HEK293 (cell line): ENCODE measurements around the gene ZNF764.

Experiments used
- CTCF ChIA-PET: fragments of 350-600 bp; formaldehyde crosslinking; extraction: SDS; loops from one replicate; lab custom pipeline; 2021; ENCODE audit warnings: antibody characterized with exemption; lab: Yijun Ruan, JAX
- POLR2A ChIA-PET: fragments of 300-600 bp; formaldehyde crosslinking; extraction: SDS; loops from one replicate; lab custom pipeline; 2020; ENCODE audit warnings: antibody characterized with exemption, inconsistent platforms; lab: Yijun Ruan, JAX
- H3K27ac ChIP-seq: fragments of 200-500 bp; sonication (Bioruptor generic); 2 replicates; pipeline ENCODE4 v1.5.1; 2014; ENCODE audit warnings: low read depth, low read length, control low read depth, inconsistent platforms; ENCODE audit errors: extremely low read depth
- H3K36me3 ChIP-seq, 2 experiments: fragments of 200-500 bp in 1 of 2; sonication (Bioruptor generic) in 1 of 2; 1 replicate in 1 of 2; 2 replicates in 1 of 2; pipeline ENCODE4 v1.5.1; 2014 to 2017; ENCODE audit warnings: inconsistent platforms in 2 of 2, low read length in 2 of 2; ENCODE audit not compliant: control insufficient read depth in 2 of 2, insufficient read depth in 1 of 2
- H3K4me1 ChIP-seq: fragments of 200-500 bp; sonication (Bioruptor generic); 2 replicates; pipeline ENCODE4 v1.5.1; 2014; ENCODE audit warnings: mild to moderate bottlenecking, low read length, inconsistent platforms; ENCODE audit not compliant: control insufficient read depth, insufficient read depth
- H3K4me3 ChIP-seq: 2 replicates; pipeline ENCODE4 v1.5.1; 2011; ENCODE audit warnings: low read depth, mild to moderate bottlenecking, control low read depth, low read length, moderate library complexity
- H3K9me3 ChIP-seq: fragments of 200-500 bp; sonication (Bioruptor generic); 2 replicates; pipeline ENCODE4 v1.5.1; 2014; ENCODE audit warnings: low read depth, low read length, inconsistent platforms; ENCODE audit not compliant: control insufficient read depth, insufficient read depth
- BCL11A ChIP-seq: fragments of 450-650 bp; formaldehyde crosslinking; IDR thresholded peaks from 2 replicates; pipeline ENCODE4 v1.5.1; 2016; ENCODE audit warnings: low read depth, missing biosample characterization, missing genetic modification characterization
- HOXC10 ChIP-seq: sonication (generic); formaldehyde crosslinking; IDR thresholded peaks from 2 replicates; pipeline ENCODE4 v1.8.1; 2023; ENCODE audit warnings: mild to moderate bottlenecking, missing genetic modification reagents
- KLF1 ChIP-seq: fragments of 450-650 bp; formaldehyde crosslinking; IDR thresholded peaks from 2 replicates; pipeline ENCODE4 v1.5.1; 2016; ENCODE audit warnings: missing biosample characterization, missing genetic modification characterization
- MEIS1 ChIP-seq: sonication (generic); formaldehyde crosslinking; IDR thresholded peaks from 2 replicates; pipeline ENCODE4 v1.8.1; 2022; ENCODE audit warnings: missing genetic modification reagents, mild to moderate bottlenecking, borderline replicate concordance
- YY2 ChIP-seq: fragments of 450-650 bp; formaldehyde crosslinking; IDR thresholded peaks from 2 replicates; pipeline ENCODE4 v1.5.1; 2016; ENCODE audit warnings: missing biosample characterization, missing genetic modification characterization
- ZBTB17 ChIP-seq: fragments of 450-650 bp; formaldehyde crosslinking; IDR thresholded peaks from 2 replicates; pipeline ENCODE4 v1.5.1; 2016; ENCODE audit warnings: missing biosample characterization, missing genetic modification characterization
- ZEB2 ChIP-seq: fragments of 450-650 bp; formaldehyde crosslinking; IDR thresholded peaks from 2 replicates; pipeline ENCODE4 v1.5.1; 2016; ENCODE audit warnings: missing biosample characterization, missing genetic modification characterization
- ZFP41 ChIP-seq: fragments of 450-650 bp; formaldehyde crosslinking; IDR thresholded peaks from 2 replicates; pipeline ENCODE4 v1.5.1; 2016; ENCODE audit warnings: missing biosample characterization, missing genetic modification characterization, borderline replicate concordance
- ZFP69B ChIP-seq: fragments of 450-650 bp; formaldehyde crosslinking; IDR thresholded peaks from 2 replicates; pipeline ENCODE4 v1.5.1; 2016; ENCODE audit warnings: missing biosample characterization, missing genetic modification characterization
- ZNF155 ChIP-seq: fragments of 450-650 bp; formaldehyde crosslinking; IDR thresholded peaks from 2 replicates; pipeline ENCODE4 v1.5.1; 2016; ENCODE audit warnings: missing biosample characterization, missing genetic modification characterization
- ZNF239 ChIP-seq: fragments of 450-650 bp; formaldehyde crosslinking; IDR thresholded peaks from 2 replicates; pipeline ENCODE4 v1.5.1; 2016; ENCODE audit warnings: missing biosample characterization, missing genetic modification characterization
- ZNF37A ChIP-seq: fragments of 450-650 bp; IDR thresholded peaks from 2 replicates; pipeline ENCODE4 v1.5.1; 2018; ENCODE audit warnings: missing biosample characterization, missing genetic modification characterization
- ZNF391 ChIP-seq: fragments of 450-650 bp; formaldehyde crosslinking; IDR thresholded peaks from 2 replicates; pipeline ENCODE4 v1.5.1; 2016; ENCODE audit warnings: low read depth, missing biosample characterization, missing genetic modification characterization, borderline replicate concordance
- ZNF416 ChIP-seq: fragments of 450-650 bp; formaldehyde crosslinking; IDR thresholded peaks from 2 replicates; pipeline ENCODE4 v1.5.1; 2016; ENCODE audit warnings: missing biosample characterization, missing genetic modification characterization
- ZNF549 ChIP-seq: fragments of 450-650 bp; IDR thresholded peaks from 2 replicates; pipeline ENCODE4 v1.5.1; 2018; ENCODE audit warnings: missing biosample characterization, missing genetic modification characterization, mild to moderate bottlenecking, inconsistent platforms, moderate library complexity
- ZNF621 ChIP-seq: fragments of 450-650 bp; formaldehyde crosslinking; IDR thresholded peaks from 2 replicates; pipeline ENCODE4 v1.5.1; 2017; ENCODE audit warnings: missing biosample characterization, missing genetic modification characterization
- ZNF76 ChIP-seq: fragments of 450-650 bp; formaldehyde crosslinking; IDR thresholded peaks from 2 replicates; pipeline ENCODE4; 2016; ENCODE audit warnings: low read depth, missing biosample characterization, missing genetic modification characterization, borderline replicate concordance
- ZNF777 ChIP-seq: fragments of 450-650 bp; formaldehyde crosslinking; IDR thresholded peaks from 2 replicates; pipeline ENCODE4 v1.5.1; 2017; ENCODE audit warnings: missing biosample characterization, missing genetic modification characterization, borderline replicate concordance
- ZSCAN30 ChIP-seq: fragments of 450-650 bp; IDR thresholded peaks from 2 replicates; pipeline ENCODE4 v1.5.1; 2018; ENCODE audit warnings: missing biosample characterization, mild to moderate bottlenecking, missing genetic modification characterization, moderate library complexity
- ZXDB ChIP-seq: fragments of 450-650 bp; formaldehyde crosslinking; IDR thresholded peaks from 2 replicates; pipeline ENCODE4 v1.5.1; 2016; ENCODE audit warnings: missing biosample characterization, missing genetic modification characterization
- TF ChIP-seq, protein P1 (sequence below): fragments of 450-650 bp; formaldehyde crosslinking; IDR thresholded peaks from 2 replicates; pipeline ENCODE4 v1.5.1; 2016; ENCODE audit warnings: missing biosample characterization, missing genetic modification characterization
- TF ChIP-seq, protein P2 (sequence below): fragments of 450-650 bp; formaldehyde crosslinking; IDR thresholded peaks from 2 replicates; pipeline ENCODE4 v1.5.1; 2016; ENCODE audit warnings: missing biosample characterization, missing genetic modification characterization

ZNF764 gene

DNA sequence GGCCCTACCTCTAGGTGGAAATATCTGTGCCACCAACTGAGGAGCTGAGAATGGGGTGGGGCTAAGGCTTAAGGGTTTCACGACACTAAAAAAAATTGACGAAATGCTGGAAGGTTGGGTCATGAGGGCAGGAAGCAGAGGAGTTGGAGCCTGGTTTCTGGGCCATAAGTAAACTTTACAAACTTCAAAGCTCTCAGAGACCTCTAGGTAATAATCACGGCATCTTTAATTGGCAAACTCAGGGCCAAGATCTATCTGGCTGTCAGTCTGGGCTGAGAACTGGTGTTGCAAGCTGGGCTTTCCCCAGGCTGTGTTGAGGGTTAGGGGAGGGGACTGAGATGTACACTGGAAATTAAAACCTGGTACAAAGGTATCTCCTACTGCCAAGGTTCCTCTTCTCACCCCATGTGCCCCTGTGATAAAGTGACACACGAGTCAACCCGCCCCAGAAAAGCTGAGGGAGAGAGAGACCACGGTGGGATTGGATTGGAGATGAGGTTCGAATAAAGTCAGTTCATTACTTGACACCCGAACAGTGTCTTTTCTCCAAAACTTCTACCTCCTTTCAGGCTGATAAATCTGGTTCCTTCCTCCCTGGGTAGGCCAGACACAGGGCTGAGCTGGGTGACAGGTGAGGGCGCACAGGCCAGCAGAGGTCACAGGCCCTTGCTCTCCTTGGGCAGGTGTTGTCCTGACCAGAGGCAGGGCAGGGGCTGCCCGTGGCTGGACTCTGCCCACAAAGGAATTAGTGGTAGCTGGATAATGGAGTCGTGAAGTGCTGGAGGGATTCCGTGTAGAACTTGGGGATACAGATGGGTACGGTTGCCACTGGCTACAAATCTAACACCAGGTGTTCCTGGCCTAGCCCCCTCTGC lies 27.8 kb downstream of the ZNF764 start:
- Histone ChIP-seq H3K27ac (no peak overlapping the region), H3K4me1 (peaks cover 7% of the 10 kb centered on the region; the same call in 1 of the 2 replicates), H3K36me3 (peaks cover 6 to 30% of the 10 kb centered on the region in 2 experiments; a peak in 2 of 3 replicates), H3K4me3 (no peak overlapping the region), H3K9me3 (no peaks in the 10 kb centered on the region)
- ChIA-PET POLR2A (interaction anchor here (0.6 to 3.2 kb wide), 5 partner anchors 11 to 162 kb away, joined by 3 to 17 read pairs (median 6); partner anchors contain the start of genes DCTPP1 and ZNF764), CTCF (interaction anchor here (0.6 to 1.9 kb wide), 2 partner anchors 100 to 101 kb away, joined by 3 to 6 read pairs; partner anchors contain the start of gene DCTPP1)
- TF ChIP-seq ZSCAN30 (no peak), ZNF416 (tag by site-specific recombination) (no peak), ZNF777 (no peak), ZNF549 (no peak), ZNF37A (tag by site-specific recombination) (no peak), ZNF155 (tag by site-specific recombination) (no peak), HOXC10 (CRISPR knock-in tag) (no peak), ZBTB17 (no peak), YY2 (no peak), ZXDB (tag by site-specific recombination) (no peak), BCL11A (tag by site-specific recombination) (no peak), ZFP41 (tag by site-specific recombination) (no peak), ZEB2 (no peak), ZNF76 (no peak), ZNF391 (no peak), MEIS1 (no peak)
- TF ChIP-seq, protein P1, sequence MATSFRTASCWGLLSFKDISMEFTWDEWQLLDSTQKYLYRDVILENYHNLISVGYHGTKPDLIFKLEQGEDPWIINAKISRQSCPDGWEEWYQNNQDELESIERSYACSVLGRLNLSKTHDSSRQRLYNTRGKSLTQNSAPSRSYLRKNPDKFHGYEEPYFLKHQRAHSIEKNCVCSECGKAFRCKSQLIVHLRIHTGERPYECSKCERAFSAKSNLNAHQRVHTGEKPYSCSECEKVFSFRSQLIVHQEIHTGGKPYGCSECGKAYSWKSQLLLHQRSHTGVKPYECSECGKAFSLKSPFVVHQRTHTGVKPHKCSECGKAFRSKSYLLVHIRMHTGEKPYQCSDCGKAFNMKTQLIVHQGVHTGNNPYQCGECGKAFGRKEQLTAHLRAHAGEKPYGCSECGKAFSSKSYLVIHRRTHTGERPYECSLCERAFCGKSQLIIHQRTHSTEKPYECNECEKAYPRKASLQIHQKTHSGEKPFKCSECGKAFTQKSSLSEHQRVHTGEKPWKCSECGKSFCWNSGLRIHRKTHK (tag by site-specific recombination), result no peak
- TF ChIP-seq, protein P2, sequence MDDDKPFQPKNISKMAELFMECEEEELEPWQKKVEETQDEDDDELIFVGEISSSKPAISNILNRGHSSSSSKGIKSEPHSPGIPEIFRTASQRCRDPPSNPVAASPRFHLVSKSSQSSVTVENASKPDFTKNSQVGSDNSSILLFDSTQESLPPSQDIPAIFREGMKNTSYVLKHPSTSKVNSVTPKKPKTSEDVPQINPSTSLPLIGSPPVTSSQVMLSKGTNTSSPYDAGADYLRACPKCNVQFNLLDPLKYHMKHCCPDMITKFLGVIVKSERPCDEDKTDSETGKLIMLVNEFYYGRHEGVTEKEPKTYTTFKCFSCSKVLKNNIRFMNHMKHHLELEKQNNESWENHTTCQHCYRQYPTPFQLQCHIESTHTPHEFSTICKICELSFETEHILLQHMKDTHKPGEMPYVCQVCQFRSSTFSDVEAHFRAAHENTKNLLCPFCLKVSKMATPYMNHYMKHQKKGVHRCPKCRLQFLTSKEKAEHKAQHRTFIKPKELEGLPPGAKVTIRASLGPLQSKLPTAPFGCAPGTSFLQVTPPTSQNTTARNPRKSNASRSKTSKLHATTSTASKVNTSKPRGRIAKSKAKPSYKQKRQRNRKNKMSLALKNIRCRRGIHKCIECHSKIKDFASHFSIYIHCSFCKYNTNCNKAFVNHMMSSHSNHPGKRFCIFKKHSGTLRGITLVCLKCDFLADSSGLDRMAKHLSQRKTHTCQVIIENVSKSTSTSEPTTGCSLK, result no peak

DNA sequence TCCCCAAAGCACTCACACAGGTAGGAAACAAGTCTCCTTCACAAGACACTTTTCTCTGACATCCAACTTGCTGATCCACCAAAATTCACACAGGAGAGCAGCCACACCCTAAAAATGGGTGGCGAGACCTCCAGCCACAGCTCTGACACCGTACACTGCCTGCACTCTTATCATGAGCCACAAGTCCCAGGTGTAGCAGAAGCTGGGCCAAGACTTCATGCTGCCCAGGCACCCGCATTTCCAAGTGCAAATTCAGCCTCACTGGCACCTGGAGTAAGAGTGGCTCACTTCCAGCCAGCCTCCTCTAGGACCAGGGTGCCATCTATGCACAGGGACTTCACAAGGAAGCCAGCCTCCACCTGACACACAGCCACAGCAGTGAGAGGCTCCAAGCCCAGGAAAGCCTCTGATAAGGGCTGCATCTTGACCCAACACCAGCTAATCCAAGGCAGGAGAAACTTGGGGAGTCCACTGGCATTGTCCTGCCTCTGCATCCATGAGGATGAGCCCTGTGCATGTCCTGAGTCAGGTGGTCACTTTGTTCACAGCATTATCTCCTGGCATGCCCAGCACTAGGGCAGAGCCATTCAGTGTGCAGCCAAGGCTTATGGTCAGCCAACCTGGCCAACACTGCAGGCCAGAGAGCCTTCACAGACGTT lies 29.2 kb downstream of the ZNF764 start:
- ChIA-PET POLR2A (interaction anchor here (0.6 to 3.2 kb wide), 9 partner anchors 12 to 500 kb away, joined by 3 to 17 read pairs (median 3); partner anchors contain the start of genes DCTPP1, ZNF688 and ZNF764), CTCF (interaction anchor here (0.6 to 1.9 kb wide), 5 partner anchors 69 to 437 kb away, joined by 3 to 6 read pairs (median 3); partner anchors contain the start of genes DCTPP1 and TBX6)
- H3K9me3 ChIP-seq, result no peaks in the 10 kb centered on the region
- peaks cover 6 to 44% of the 10 kb centered on the region in 2 experiments; a peak in 2 of 3 replicates for H3K36me3 ChIP-seq
- peaks cover 12% of the 10 kb centered on the region for H3K4me1 ChIP-seq
- H3K4me3 ChIP-seq, result no peak overlapping the region
- H3K27ac ChIP-seq, result no peak overlapping the region
- peak; percentile 24; the same call in 1 of the 2 replicates for TF ChIP-seq KLF1 (tag by site-specific recombination)
- TF ChIP-seq ZNF621 (tag by site-specific recombination), result no peak
- TF ChIP-seq ZNF239 (tag by site-specific recombination), result peak; percentile 100
- no peak for TF ChIP-seq ZFP69B
- TF ChIP-seq, all 188 proteins: peak for 2
